Trophoblast cell (in vitro differentiated cells and primary cell): ENCODE data around the gene MIS18A.

Source experiments
- DNase-seq, 2 donors: peaks; one replicate each; pipeline ENCODE4 v3.0.0-alpha.2; 2016
- H2AFZ ChIP-seq: 2 replicates; pipeline ENCODE4 v1.6.1; 2013; ENCODE audit warnings: low read length, moderate library complexity, mild to moderate bottlenecking; ENCODE audit not compliant: insufficient read depth, poor library complexity
- H2AK5ac ChIP-seq: 2 replicates; pipeline ENCODE4 v1.6.1; 2013; ENCODE audit warnings: mild to moderate bottlenecking, low read length
- H2BK120ac ChIP-seq: 2 replicates; pipeline ENCODE4 v1.6.1; 2013; ENCODE audit warnings: low read length, mild to moderate bottlenecking, moderate library complexity; ENCODE audit not compliant: insufficient read depth, poor library complexity
- H2BK12ac ChIP-seq: 2 replicates; pipeline ENCODE4 v1.6.1; 2013; ENCODE audit warnings: mild to moderate bottlenecking, low read length, moderate library complexity
- H2BK5ac ChIP-seq: 2 replicates; pipeline ENCODE4 v1.6.1; 2013; ENCODE audit warnings: low read length, low read depth, moderate library complexity, mild to moderate bottlenecking; ENCODE audit not compliant: poor library complexity
- H3K14ac ChIP-seq: 2 replicates; pipeline ENCODE4 v1.6.1; 2013; ENCODE audit warnings: mild to moderate bottlenecking, low read length
- H3K18ac ChIP-seq: 2 replicates; pipeline ENCODE4 v1.6.1; 2013; ENCODE audit warnings: mild to moderate bottlenecking, low read length
- H3K23ac ChIP-seq: 2 replicates; pipeline ENCODE4 v1.6.1; 2013; ENCODE audit warnings: low read length
- H3K27ac ChIP-seq: 2 replicates; pipeline ENCODE4 v1.5.1; 2013; ENCODE audit warnings: low read depth, mild to moderate bottlenecking, inconsistent platforms, low read length, moderate library complexity
- H3K27me3 ChIP-seq: 2 replicates; pipeline ENCODE4 v1.6.1; 2013; ENCODE audit warnings: inconsistent platforms, mild to moderate bottlenecking, low read length, moderate library complexity; ENCODE audit not compliant: insufficient read depth
- H3K36me3 ChIP-seq, 2 experiments: 1 replicate in 1 of 2; 2 replicates in 1 of 2; pipeline ENCODE4 v1.6.1; 2013; ENCODE audit warnings: low read length in 2 of 2, mild to moderate bottlenecking in 2 of 2, moderate library complexity in 1 of 2; ENCODE audit not compliant: insufficient read depth in 2 of 2, control insufficient read depth in 1 of 2
- H3K4ac ChIP-seq: 2 replicates; pipeline ENCODE4 v1.6.1; 2013; ENCODE audit warnings: low read depth, mild to moderate bottlenecking, low read length, moderate library complexity
- H3K4me1 ChIP-seq, 2 experiments: 1 replicate in 1 of 2; 2 replicates in 1 of 2; pipeline ENCODE4 v1.6.1; 2013; ENCODE audit warnings: low read length in 2 of 2, mild to moderate bottlenecking in 2 of 2, moderate library complexity in 1 of 2; ENCODE audit not compliant: insufficient read depth in 2 of 2, control insufficient read depth in 1 of 2
- H3K4me2 ChIP-seq: 2 replicates; pipeline ENCODE4 v1.6.1; 2013; ENCODE audit warnings: inconsistent platforms, mild to moderate bottlenecking, low read length, moderate library complexity
- H3K4me3 ChIP-seq: 2 replicates; pipeline ENCODE4 v1.5.1; 2013; ENCODE audit warnings: mild to moderate bottlenecking, low read depth, low read length, inconsistent platforms
- H3K79me1 ChIP-seq: one replicate; pipeline ENCODE4 v1.6.1; 2013; ENCODE audit warnings: low read length
- H3K79me2 ChIP-seq: 2 replicates; pipeline ENCODE4 v1.6.1; 2013; ENCODE audit warnings: low read length, mild to moderate bottlenecking; ENCODE audit not compliant: control insufficient read depth, insufficient read depth, poor library complexity
- H3K9ac ChIP-seq: 2 replicates; pipeline ENCODE4 v1.6.1; 2013; ENCODE audit warnings: mild to moderate bottlenecking, low read length
- H3K9me3 ChIP-seq: 2 replicates; pipeline ENCODE4 v1.6.1; 2013; ENCODE audit warnings: low read depth, mild to moderate bottlenecking, control low read depth, inconsistent platforms, low read length; ENCODE audit not compliant: insufficient read depth
- H4K12ac ChIP-seq: 2 replicates; pipeline ENCODE4 v1.6.1; 2013; ENCODE audit warnings: low read depth, mild to moderate bottlenecking, low read length, moderate library complexity
- H4K8ac ChIP-seq: 2 replicates; pipeline ENCODE4 v1.6.1; 2013; ENCODE audit warnings: low read depth, mild to moderate bottlenecking, low read length, moderate library complexity
- H4K91ac ChIP-seq: one replicate; pipeline ENCODE4 v1.6.1; 2013; ENCODE audit warnings: low read depth, mild to moderate bottlenecking, low read length, moderate library complexity
- WGBS: extraction: QIAGEN DNeasy Blood & Tissue Kit; methylation state at CpG from one replicate; pipeline ENCODE4 v1.1.7; 2013; ENCODE audit warnings: missing lambda C conversion rate; ENCODE audit not compliant: insufficient read length, insufficient coverage; ENCODE audit errors: extremely low coverage; 5-methylcytosine and 5-hydroxymethylcytosine counted together

Gene MIS18A

DNA sequence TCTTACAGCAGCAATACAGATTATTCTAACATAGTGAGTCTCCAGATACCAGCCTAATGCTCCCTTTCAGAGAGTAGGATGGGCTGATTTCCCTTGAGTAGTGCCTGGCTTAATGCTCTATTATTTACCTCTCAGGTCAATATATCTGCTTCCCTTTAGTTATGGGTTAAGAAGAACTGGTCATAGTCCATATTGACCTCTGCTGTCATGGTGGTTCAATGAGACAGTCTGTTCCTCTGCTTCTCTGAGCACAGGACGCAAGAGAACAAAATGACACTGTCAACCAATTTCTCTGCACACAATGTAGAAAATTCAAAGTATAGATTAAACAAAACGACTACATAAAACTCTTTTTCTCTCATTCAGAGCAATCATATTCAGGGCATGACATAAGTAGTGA, 22.7 kb upstream of the MIS18A start:
- no peak overlapping the region for H2BK12ac ChIP-seq
- H3K9me3 ChIP-seq, result peaks cover 7% of the 10 kb centered on the region
- no peak overlapping the region for H3K23ac ChIP-seq
- H3K4me1 ChIP-seq, result peaks cover 0 to 3% of the 10 kb centered on the region in 2 experiments
- no peak overlapping the region for H3K27ac ChIP-seq
- H3K27me3 ChIP-seq, result no peaks in the 10 kb centered on the region
- no peak overlapping the region for H2AFZ ChIP-seq
- no peak for DNase-seq
- H3K14ac ChIP-seq, result no peak overlapping the region
- no peak overlapping the region for H3K9ac ChIP-seq
- no peak overlapping the region for H2AK5ac ChIP-seq
- H3K79me1 ChIP-seq, result no peaks in the 10 kb centered on the region
- no peak overlapping the region for H4K12ac ChIP-seq
- H3K4me3 ChIP-seq, result no peak overlapping the region
- no peak overlapping the region for H3K4me2 ChIP-seq
- H4K91ac ChIP-seq, result no peak overlapping the region
- WGBS, result no CpG with 5 or more reads among the region's 2 CpGs
- H2BK5ac ChIP-seq, result no peak overlapping the region
- H4K8ac ChIP-seq, result no peak overlapping the region
- no peak overlapping the region for H2BK120ac ChIP-seq
- H3K79me2 ChIP-seq, result no peaks in the 10 kb centered on the region
- peaks cover 0 to 5% of the 10 kb centered on the region in 2 experiments for H3K36me3 ChIP-seq
- H3K18ac ChIP-seq, result no peak overlapping the region
- no peak overlapping the region for H3K4ac ChIP-seq

DNA sequence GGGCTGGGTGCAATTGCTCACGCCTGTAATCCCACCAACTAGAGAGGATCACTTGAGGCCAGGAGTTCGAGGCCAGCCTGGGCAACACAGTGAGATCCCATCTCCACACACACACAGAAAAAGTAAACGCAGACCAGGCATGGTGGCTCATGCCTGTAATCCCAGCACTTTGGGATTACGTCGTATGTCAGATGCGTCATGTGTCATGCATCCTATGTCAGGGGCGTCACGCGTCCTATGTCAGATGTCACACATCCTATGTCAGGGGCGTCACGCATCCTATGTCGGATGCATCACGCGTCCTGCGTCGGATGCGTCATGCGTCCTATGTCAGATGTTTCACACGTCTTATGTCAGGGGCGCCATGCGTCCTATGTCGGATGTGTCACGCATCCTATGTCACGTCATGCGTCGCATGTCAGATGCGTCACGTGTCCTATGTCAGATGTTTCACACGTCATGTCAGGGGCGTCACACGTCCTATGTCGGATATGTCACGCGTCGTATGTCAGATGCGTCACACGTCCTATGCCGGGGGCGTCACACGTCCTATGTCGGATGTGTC, 21.4 kb upstream of the MIS18A start:
- no peak overlapping the region for H2BK5ac ChIP-seq
- H3K14ac ChIP-seq, result no peak overlapping the region
- H3K4me3 ChIP-seq, result peak overlapping the region; percentile 41
- H3K4me1 ChIP-seq, result no peaks in the 10 kb centered on the region
- H2AFZ ChIP-seq, result no peak overlapping the region
- no CpG with 5 or more reads among the region's 41 CpGs for WGBS
- H3K9ac ChIP-seq, result no peak overlapping the region
- H4K91ac ChIP-seq, result no peak overlapping the region
- H2BK12ac ChIP-seq, result no peak overlapping the region
- no peak overlapping the region for H3K4ac ChIP-seq
- peaks cover 7% of the 10 kb centered on the region for H3K9me3 ChIP-seq
- H3K79me2 ChIP-seq, result no peaks in the 10 kb centered on the region
- H3K79me1 ChIP-seq, result no peaks in the 10 kb centered on the region
- no peak overlapping the region for H2BK120ac ChIP-seq
- H3K36me3 ChIP-seq, result peaks cover 0 to 5% of the 10 kb centered on the region in 2 experiments
- no peak overlapping the region for H4K8ac ChIP-seq
- DNase-seq, result no peak
- H4K12ac ChIP-seq, result no peak overlapping the region
- no peak overlapping the region for H3K4me2 ChIP-seq
- H3K18ac ChIP-seq, result no peak overlapping the region
- no peak overlapping the region for H2AK5ac ChIP-seq
- H3K23ac ChIP-seq, result no peak overlapping the region
- no peaks in the 10 kb centered on the region for H3K27me3 ChIP-seq
- no peak overlapping the region for H3K27ac ChIP-seq

- Histone ChIP-seq H3K27me3 (no peaks in the 10 kb centered on the region), H3K4me1 (no peaks in the 10 kb centered on the region), H3K4me2 (no peak overlapping the region), H3K79me1 (no peaks in the 10 kb centered on the region), H3K9ac (no peak overlapping the region), H3K18ac (no peak overlapping the region), H4K12ac (no peak overlapping the region), H3K36me3 (peaks cover 0 to 5% of the 10 kb centered on the region in 2 experiments), H4K8ac (no peak overlapping the region), H2AFZ (no peak overlapping the region), H3K9me3 (peaks cover 7% of the 10 kb centered on the region), H3K14ac (no peak overlapping the region), H2BK120ac (no peak overlapping the region), H3K79me2 (no peaks in the 10 kb centered on the region), H2BK5ac (no peak overlapping the region), H2BK12ac (no peak overlapping the region), H3K23ac (no peak overlapping the region), H3K27ac (no peak overlapping the region), H3K4me3 (no peak overlapping the region), H3K4ac (no peak overlapping the region), H4K91ac (no peak overlapping the region), H2AK5ac (no peak overlapping the region)
- no CpG with 5 or more reads among the region's 6 CpGs for WGBS
- no peak for DNase-seq
Measured at GRCh38 chr21:32299695-32300094, 20.8 kb upstream of the MIS18A start.

DNA sequence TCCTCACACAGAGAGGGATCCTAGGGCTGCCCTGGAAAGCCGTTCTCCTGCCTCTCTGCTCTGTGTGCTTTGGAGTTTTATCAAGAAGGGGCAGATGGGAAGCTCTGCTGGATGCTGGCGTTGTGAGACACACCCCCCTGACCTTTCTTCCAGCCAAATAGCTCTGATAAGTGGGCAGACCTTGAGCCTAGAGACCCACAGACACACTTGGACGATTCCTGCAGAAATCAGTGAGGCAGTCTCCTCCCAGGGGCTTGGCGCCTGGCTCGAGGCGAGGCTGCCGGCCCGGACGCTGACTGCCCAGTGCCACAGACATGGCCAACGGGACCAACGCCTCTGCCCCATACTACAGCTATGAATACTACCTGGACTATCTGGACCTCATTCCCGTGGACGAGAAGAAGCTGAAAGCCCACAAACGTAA, 19.8 kb upstream of the MIS18A start, which contains the start of gene MRAP:
TSS of gene MRAP (plus strand) at position 198 of the 424 bp plus-strand sequence. CDS start at position 315, 117 bp downstream.
- Histone ChIP-seq H3K9ac (no peak within 1 kb of the TSS), H2AK5ac (no peak within 1 kb of the TSS), H3K4me2 (no peak within 1 kb of the TSS), H3K4me1 (no peaks in the 10 kb centered on the region), H3K14ac (no peak within 1 kb of the TSS), H4K8ac (no peak within 1 kb of the TSS), H3K4me3 (no peak within 1 kb of the TSS), H2BK12ac (no peak within 1 kb of the TSS), H4K12ac (peak within 1 kb of the TSS; percentile 10), H3K4ac (no peak within 1 kb of the TSS), H3K18ac (no peak within 1 kb of the TSS), H2AFZ (no peak within 1 kb of the TSS), H3K36me3 (peaks cover 0 to 5% of the 10 kb centered on the region in 2 experiments), H3K23ac (no peak within 1 kb of the TSS), H4K91ac (no peak within 1 kb of the TSS), H2BK120ac (no peak within 1 kb of the TSS), H3K27ac (no peak within 1 kb of the TSS), H3K9me3 (peaks cover 7% of the 10 kb centered on the region), H2BK5ac (no peak within 1 kb of the TSS), H3K79me1 (no peaks in the 10 kb centered on the region), H3K79me2 (no peaks in the 10 kb centered on the region), H3K27me3 (no peaks in the 10 kb centered on the region)
- no CpG with 5 or more reads among the region's 14 CpGs for WGBS
- no peak for DNase-seq
